Raji (cell line): Measurements from ENCODE around the gene CNTN4.

Experiments used
- POLR2A ChIP-seq: IDR thresholded peaks from 2 replicates; pipeline ENCODE4 v1.6.1; 2011; ENCODE audit warnings: low read depth, low read length, control low read depth; ENCODE audit not compliant: insufficient read depth

CNTN4 gene

GRCh38 chr3:2504912-2505311 is 406.2 kb downstream of the CNTN4 start:
- no peak for TF ChIP-seq POLR2A

GRCh38 chr3:2506776-2507175 is 408.1 kb downstream of the CNTN4 start:
- TF ChIP-seq POLR2A = no peak

GRCh38 chr3:2510591-2511145 is 412.0 kb downstream of the CNTN4 start:
- no peak for TF ChIP-seq POLR2A

GRCh38 chr3:2511356-2511755 is 412.7 kb downstream of the CNTN4 start:
- no peak for TF ChIP-seq POLR2A

GRCh38 chr3:2512881-2513280 is 414.2 kb downstream of the CNTN4 start:
- TF ChIP-seq POLR2A = no peak

- TF ChIP-seq POLR2A = no peak
Measured at GRCh38 chr3:2513986-2514385, 415.3 kb downstream of the CNTN4 start.

- TF ChIP-seq POLR2A = no peak
Measured at GRCh38 chr3:2516762-2517441, 418.2 kb downstream of the CNTN4 start.

GRCh38 chr3:2517500-2518172 is 419.0 kb downstream of the CNTN4 start:
- no peak for TF ChIP-seq POLR2A

GRCh38 chr3:2523281-2523836 is 424.7 kb downstream of the CNTN4 start:
- no peak for TF ChIP-seq POLR2A

- no peak for TF ChIP-seq POLR2A
Measured at GRCh38 chr3:2525968-2526367, 427.3 kb downstream of the CNTN4 start.

- TF ChIP-seq POLR2A = no peak
Measured at GRCh38 chr3:2526926-2527325, 428.3 kb downstream of the CNTN4 start.

GRCh38 chr3:2535206-2535605 is 436.5 kb downstream of the CNTN4 start:
- TF ChIP-seq POLR2A = no peak

- no peak for TF ChIP-seq POLR2A
Measured at GRCh38 chr3:2536575-2536974, 437.9 kb downstream of the CNTN4 start.

- TF ChIP-seq POLR2A = no peak
Measured at GRCh38 chr3:2540115-2540514, 441.4 kb downstream of the CNTN4 start.

- no peak for TF ChIP-seq POLR2A
Measured at GRCh38 chr3:2543247-2543646, 444.6 kb downstream of the CNTN4 start.

GRCh38 chr3:2544212-2544611 is 445.5 kb downstream of the CNTN4 start:
- no peak for TF ChIP-seq POLR2A

GRCh38 chr3:2544718-2545117 is 446.1 kb downstream of the CNTN4 start:
- no peak for TF ChIP-seq POLR2A

- TF ChIP-seq POLR2A = no peak
Measured at GRCh38 chr3:2547049-2547448, 448.4 kb downstream of the CNTN4 start.
